ENCODE measurements around the gene HNRNPK. TPM values are rescaled to one million over a fixed set of nuclear protein-coding genes. Genes with fewer than 3 reads are reported as not detected.

HNRNPK gene
- total and polyA plus RNA-seq, 2 of the 13 experiments (the other 11 are each of a cell fraction or from before 2014, with no cell fraction given), result 321 to 712 TPM

- TF ChIP-seq ZBTB49 (CRISPR knock-in tag; IDR thresholded peaks at IDR 0.05; ENCODE audit: borderline replicate concordance), result 0 out of 2 replicates have a peak, but pooled peaks have one; percentile 67
- no peak for TF ChIP-seq ZNF407 (CRISPR knock-in tag; IDR thresholded peaks at IDR 0.05; ENCODE audit: not compliant biosample characterization)
- 0 out of 2 replicates have a peak, but pooled peaks have one; percentile 79 for TF ChIP-seq ZNF276 (CRISPR knock-in tag; IDR thresholded peaks at IDR 0.05; ENCODE audit: low read depth)
- TF ChIP-seq MXI1 (IDR thresholded peaks at IDR 0.05; ENCODE audit: borderline replicate concordance, low read depth, low read length), result peak; percentile 87; the same call in 2 of the 3 replicates
- no peak for TF ChIP-seq HINFP (CRISPR knock-in tag; IDR thresholded peaks at IDR 0.05; ENCODE audit: low read depth)
- TF ChIP-seq CREM (IDR thresholded peaks at IDR 0.05), result no peak
- TF ChIP-seq CREM (CRISPR knock-in tag; IDR thresholded peaks at IDR 0.05), result no peak
- no peak for TF ChIP-seq ZNF205 (CRISPR knock-in tag; IDR thresholded peaks at IDR 0.05)
- no peak for TF ChIP-seq MAFF (IDR thresholded peaks at IDR 0.05; ENCODE audit: low read depth, low read length)
- TF ChIP-seq ZBTB25 (CRISPR knock-in tag; IDR thresholded peaks at IDR 0.05), result no peak; the same call in none of the 2 replicates
- TF ChIP-seq RAD21 (CRISPR knock-in tag; IDR thresholded peaks at IDR 0.05), result no peak; the same call in none of the 2 replicates
- 0 out of 2 replicates have a peak, but pooled peaks have one; percentile 50 for TF ChIP-seq MAZ (IDR thresholded peaks at IDR 0.05; ENCODE audit: borderline replicate concordance, low read depth, low read length)
- peak; percentile 65; the same call in 1 of the 2 replicates for TF ChIP-seq MAZ (CRISPR knock-in tag; IDR thresholded peaks at IDR 0.05; ENCODE audit: low read depth)
Observed at GRCh38 chr9:83920927-83921707, 58.9 kb downstream of the HNRNPK start, which contains the start of gene KIF27 (continued).

Data from HepG2 (cell line).